Prostate gland (tissue), 2 donors: ENCODE measurements around the gene MRPL54. TPM values are rescaled to one million over a fixed set of nuclear protein-coding genes. Genes with fewer than 3 reads are reported as not detected.

Experiments
- DNase-seq: peaks from one replicate; pipeline ENCODE4 v3.0.0-alpha.2; 2019; ENCODE audit warnings: low spot score
- H3K27ac ChIP-seq, 2 donors: fragments of 200-600 bp; sonication (generic); 2 replicates each; pipeline ENCODE4 v1.5.1; 2017 to 2019
- H3K27me3 ChIP-seq: fragments of 200-600 bp; sonication (generic); replicated peaks from 2 replicates; pipeline ENCODE4 v1.5.1; 2019; ENCODE audit not compliant: insufficient read depth
- H3K36me3 ChIP-seq, 2 donors: fragments of 200-600 bp; sonication (generic); 1 replicate in 1 of 2; 2 replicates in 1 of 2; pipeline versions ENCODE4 v1.5.1 to v1.8.1; 2017 to 2019
- H3K4me1 ChIP-seq: fragments of 200-600 bp; sonication (generic); replicated peaks from 2 replicates; pipeline ENCODE4 v1.5.1; 2019
- H3K4me3 ChIP-seq, 2 donors: fragments of 200-600 bp; sonication (generic); 2 replicates each; pipeline ENCODE4 v1.5.1; 2017 to 2019
- H3K9me3 ChIP-seq: fragments of 200-600 bp; sonication (generic); 2 replicates; pipeline ENCODE4 v1.5.1; 2017
- POLR2A ChIP-seq: fragments of 450-650 bp; IDR thresholded peaks from one replicate; pipeline ENCODE4 v1.6.1; 2016; ENCODE audit warnings: antibody characterized with exemption, mild to moderate bottlenecking
- POLR2AphosphoS5 ChIP-seq: sonication (generic); formaldehyde crosslinking; IDR thresholded peaks from one replicate; pipeline ENCODE4 v1.6.1; 2017; ENCODE audit warnings: antibody characterized with exemption
- WGBS: methylation state at CpG from one replicate; pipeline ENCODE4 v1.1.5; 2018; 5-methylcytosine and 5-hydroxymethylcytosine counted together
- intact Hi-C: fragments of 100-400 bp; cut with DNase I; formaldehyde crosslinking; loops from one replicate; pipeline ENCODE4 v1.14.2; 2022
- total RNA-seq, 2 donors: library from RNA; depleted of rRNA; stranded (reverse); fragments of >200 nt; gene quantifications; one replicate each; pipeline ENCODE4 v1.1.0, GENCODE V29; 2016
- TF ChIP-seq, protein P1 (sequence below), 4 experiments: fragments of 200-600 bp in 2 of 4; fragments of 450-650 bp in 2 of 4; sonication (generic) in 2 of 4; IDR thresholded peaks; 1 replicate in 3 of 4; 2 replicates in 1 of 4; pipeline ENCODE4 v1.5.1; 2016 to 2019; ENCODE audit warnings: antibody characterized with exemption in 4 of 4, mild to moderate bottlenecking in 2 of 4, moderate library complexity in 2 of 4

Gene MRPL54
- total RNA-seq, 2 donors from 2014 or later: 69.7 to 105 TPM

DNA sequence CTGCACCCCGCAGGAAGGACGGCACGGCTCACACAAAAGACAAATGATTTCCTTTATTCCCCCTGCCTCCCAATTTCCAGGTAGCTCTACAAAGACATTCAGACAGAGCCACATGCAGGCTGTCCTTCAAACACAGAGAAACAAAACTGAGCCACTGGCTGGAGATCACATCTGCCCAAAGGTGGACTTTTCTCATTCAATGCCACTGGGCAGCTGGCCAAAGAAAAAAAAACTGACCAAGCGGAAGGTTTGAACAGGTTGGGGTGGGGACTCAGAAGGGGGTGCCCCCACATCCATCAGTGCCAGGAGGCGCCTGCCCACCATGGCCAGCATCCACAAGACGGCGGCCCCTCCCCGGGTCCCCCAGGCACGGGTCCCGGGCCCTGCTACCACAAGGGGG is 41.5 kb downstream of the MRPL54 start:
- H3K36me3 ChIP-seq: no peaks in the 10 kb centered on the region
- no peaks in the 10 kb centered on the region for H3K4me1 ChIP-seq
- no peaks in the 10 kb centered on the region for H3K27me3 ChIP-seq
- no peaks in the 10 kb centered on the region for H3K9me3 ChIP-seq
- no peak for DNase-seq
- 71% methylated on average over 10 of the region's 10 CpGs for WGBS
- H3K27ac ChIP-seq: no peak overlapping the region
- intact Hi-C loops: no loop called here
- H3K4me3 ChIP-seq: no peak overlapping the region
- TF ChIP-seq, protein P1, sequence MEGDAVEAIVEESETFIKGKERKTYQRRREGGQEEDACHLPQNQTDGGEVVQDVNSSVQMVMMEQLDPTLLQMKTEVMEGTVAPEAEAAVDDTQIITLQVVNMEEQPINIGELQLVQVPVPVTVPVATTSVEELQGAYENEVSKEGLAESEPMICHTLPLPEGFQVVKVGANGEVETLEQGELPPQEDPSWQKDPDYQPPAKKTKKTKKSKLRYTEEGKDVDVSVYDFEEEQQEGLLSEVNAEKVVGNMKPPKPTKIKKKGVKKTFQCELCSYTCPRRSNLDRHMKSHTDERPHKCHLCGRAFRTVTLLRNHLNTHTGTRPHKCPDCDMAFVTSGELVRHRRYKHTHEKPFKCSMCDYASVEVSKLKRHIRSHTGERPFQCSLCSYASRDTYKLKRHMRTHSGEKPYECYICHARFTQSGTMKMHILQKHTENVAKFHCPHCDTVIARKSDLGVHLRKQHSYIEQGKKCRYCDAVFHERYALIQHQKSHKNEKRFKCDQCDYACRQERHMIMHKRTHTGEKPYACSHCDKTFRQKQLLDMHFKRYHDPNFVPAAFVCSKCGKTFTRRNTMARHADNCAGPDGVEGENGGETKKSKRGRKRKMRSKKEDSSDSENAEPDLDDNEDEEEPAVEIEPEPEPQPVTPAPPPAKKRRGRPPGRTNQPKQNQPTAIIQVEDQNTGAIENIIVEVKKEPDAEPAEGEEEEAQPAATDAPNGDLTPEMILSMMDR (IDR thresholded peaks at IDR 0.05): no peak
- TF ChIP-seq POLR2A (no peak), POLR2AphosphoS5 (no peak)

- no peak for TF ChIP-seq POLR2AphosphoS5
- TF ChIP-seq, protein P1 (IDR thresholded peaks at IDR 0.05): no peak
- WGBS: 82% methylated on average over 13 of the region's 13 CpGs
- no peak for DNase-seq
- intact Hi-C loops: no loop called here
- H3K4me3 ChIP-seq: no peak overlapping the region
- no peaks in the 10 kb centered on the region for H3K36me3 ChIP-seq
- H3K4me1 ChIP-seq: no peaks in the 10 kb centered on the region
- no peaks in the 10 kb centered on the region for H3K27me3 ChIP-seq
- H3K9me3 ChIP-seq: no peaks in the 10 kb centered on the region
- no peak overlapping the region for H3K27ac ChIP-seq
These were observed 41.9 kb downstream of the MRPL54 start for GRCh38 chr19:3804429-3804828.

DNA sequence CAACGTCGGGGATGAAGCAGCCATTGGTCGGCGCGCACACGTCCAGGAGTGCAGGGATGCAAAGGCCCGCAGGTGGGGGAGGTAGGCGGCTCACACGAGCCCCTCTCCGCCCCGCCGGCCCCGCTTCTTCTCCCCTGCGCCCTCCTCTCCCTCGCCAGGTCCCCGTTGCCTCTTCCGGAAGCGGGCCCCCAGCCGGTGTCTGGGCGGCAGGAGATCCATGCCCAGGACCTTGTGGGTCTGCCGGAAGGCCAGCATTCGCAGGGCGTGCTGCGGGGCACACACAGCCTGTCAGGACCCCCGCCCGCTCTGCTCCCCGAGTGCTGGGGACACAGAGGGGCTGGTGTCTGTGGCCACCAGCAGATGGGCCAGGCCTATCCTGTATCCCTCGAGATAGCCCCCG is 43.4 kb downstream of the MRPL54 start:
- 90% methylated on average over 29 of the region's 29 CpGs for WGBS
- no peak for DNase-seq
- Histone ChIP-seq H3K27me3 (no peaks in the 10 kb centered on the region), H3K4me1 (no peaks in the 10 kb centered on the region), H3K27ac (no peak overlapping the region), H3K9me3 (no peaks in the 10 kb centered on the region), H3K4me3 (no peak overlapping the region), H3K36me3 (no peaks in the 10 kb centered on the region)
- TF ChIP-seq POLR2AphosphoS5 (no peak), POLR2A (no peak)
- TF ChIP-seq, protein P1 (IDR thresholded peaks at IDR 0.05): no peak
- intact Hi-C loops: no loop called here

- Histone ChIP-seq H3K36me3 (no peaks in the 10 kb centered on the region), H3K27me3 (no peaks in the 10 kb centered on the region), H3K27ac (no peak overlapping the region), H3K4me1 (no peaks in the 10 kb centered on the region), H3K4me3 (no peak overlapping the region), H3K9me3 (no peaks in the 10 kb centered on the region)
- TF ChIP-seq, protein P1 (IDR thresholded peaks at IDR 0.05): no peak
- TF ChIP-seq POLR2A (no peak), POLR2AphosphoS5 (no peak)
- intact Hi-C loops: no loop called here
- WGBS: 70% methylated on average over 19 of the region's 19 CpGs
- no peak for DNase-seq
These were observed 44.6 kb downstream of the MRPL54 start for GRCh38 chr19:3807131-3807480.

DNA sequence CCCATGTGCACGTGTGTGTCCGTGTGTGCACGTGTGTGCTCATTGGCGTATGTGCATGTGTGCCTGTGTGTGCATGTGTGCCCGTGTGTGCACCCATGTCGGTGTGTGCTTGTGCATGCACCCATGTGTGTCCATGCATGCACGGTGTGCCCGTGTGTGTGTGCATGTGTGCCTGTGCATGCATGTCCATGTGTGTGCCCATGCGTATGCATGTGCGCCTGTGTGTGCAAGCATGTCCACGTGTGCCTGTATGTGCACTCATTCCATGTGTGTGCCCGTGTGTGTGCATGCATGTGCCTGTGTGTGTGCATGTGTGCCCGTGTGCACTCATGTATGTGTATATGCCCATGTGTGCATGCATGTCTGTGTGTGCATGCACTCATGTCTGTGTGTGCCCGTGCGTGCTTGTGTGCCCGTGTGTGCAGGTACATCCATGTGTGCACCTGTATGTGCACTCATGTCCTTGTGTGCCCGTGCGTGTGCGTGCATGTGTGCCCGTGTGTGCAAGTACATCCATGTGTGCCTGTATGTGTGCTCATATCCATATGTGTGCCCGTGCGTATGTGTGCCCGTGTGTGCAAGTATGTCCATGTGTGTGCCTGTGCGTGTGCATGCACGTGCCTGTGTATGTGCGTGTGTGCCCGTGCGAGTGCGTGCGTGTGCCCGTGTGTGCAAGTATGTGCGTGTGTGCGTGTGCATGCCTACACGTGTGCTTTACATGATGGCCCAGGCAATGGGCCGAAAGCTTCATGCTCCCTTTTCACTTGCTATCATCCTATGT is 45.3 kb downstream of the MRPL54 start:
- no peak overlapping the region for H3K27ac ChIP-seq
- intact Hi-C loops: no loop called here

More for the DNA sequence above, 45.3 kb downstream of the MRPL54 start:
- no peak overlapping the region for H3K4me3 ChIP-seq
- no peaks in the 10 kb centered on the region for H3K27me3 ChIP-seq
- H3K36me3 ChIP-seq: no peaks in the 10 kb centered on the region
- no peaks in the 10 kb centered on the region for H3K4me1 ChIP-seq
- no peaks in the 10 kb centered on the region for H3K9me3 ChIP-seq
- 97% methylated on average over 35 of the region's 35 CpGs for whole genome bisulfite sequencing
- no peak for DNase-seq
- TF ChIP-seq, protein P1 (IDR thresholded peaks at IDR 0.05): no peak
- TF ChIP-seq POLR2A: no peak
- no peak for TF ChIP-seq POLR2AphosphoS5
